Endothelial cell of umbilical vein (primary cell): Measurements from ENCODE around the gene RPAP3. TPM values are rescaled to one million over a fixed set of nuclear protein-coding genes. Genes with fewer than 3 reads are reported as not detected.

Experiments
- BruUV-seq: library from RNA; stranded (reverse); fragments of 400-500 nt; replicated peaks from 2 replicates; lab custom pipeline; 2021; lab: Mats Ljungman, UMichigan
- CTCF ChIA-PET: fragments of 300-600, 350-600 bp; sonication (Branson Sonifier 250); formaldehyde crosslinking; loops from one replicate; lab custom pipeline; 2021; ENCODE audit warnings: antibody characterized with exemption, inconsistent platforms; lab: Charles Lee
- POLR2A ChIA-PET: fragments of 300-600, 350-600 bp; sonication (Branson Sonifier 250); formaldehyde crosslinking; loops from one replicate; lab custom pipeline; 2021; ENCODE audit warnings: antibody characterized with exemption, inconsistent platforms; lab: Charles Lee
- DNase-seq: peaks from one replicate; pipeline ENCODE4 v3.0.0-alpha.2; 2011; ENCODE audit warnings: low read depth, low spot score
- FAIRE-seq: peaks from 2 replicates; lab custom pipeline; 2011; peaks lifted over from hg19 to GRCh38; lab: Jason Lieb, UNC
- H2AFZ ChIP-seq: 2 replicates; pipeline ENCODE4 v1.6.0; 2012; ENCODE audit warnings: low read depth, low read length, control low read depth, inconsistent platforms
- H3K27ac ChIP-seq: 2 replicates; pipeline ENCODE4 v1.5.1; 2011; ENCODE audit warnings: low read depth, mild to moderate bottlenecking, control low read depth, low read length, moderate library complexity; ENCODE audit not compliant: insufficient read depth
- H3K27me3 ChIP-seq, 2 experiments: 2 replicates each; pipeline versions ENCODE4 v1.6.0 to v1.6.1; 2011; ENCODE audit warnings: low read length in 2 of 2, mixed read lengths in 1 of 2; ENCODE audit not compliant: control insufficient read depth in 2 of 2, insufficient read depth in 2 of 2
- H3K36me3 ChIP-seq, 2 experiments: 2 replicates in 1 of 2; 3 replicates in 1 of 2; pipeline ENCODE4 v1.5.1; 2011; ENCODE audit warnings: low read length in 2 of 2, mild to moderate bottlenecking in 1 of 2, moderate library complexity in 1 of 2; ENCODE audit not compliant: control insufficient read depth in 2 of 2, insufficient read depth in 2 of 2; ENCODE audit errors: extremely low read depth in 1 of 2
- H3K4me1 ChIP-seq: 3 replicates; pipeline ENCODE4 v1.5.1; 2011; ENCODE audit warnings: mild to moderate bottlenecking, low read length; ENCODE audit not compliant: control insufficient read depth, insufficient read depth; ENCODE audit errors: extremely low read depth
- H3K4me2 ChIP-seq: 2 replicates; pipeline ENCODE4 v1.6.1; 2011; ENCODE audit warnings: low read length, control low read depth, mixed read lengths; ENCODE audit not compliant: insufficient read depth
- H3K4me3 ChIP-seq, 3 experiments: fragments of 200-600 bp in 1 of 3; sonication (generic), shearing (Covaris generic) in 1 of 3; replicated peaks in 1 of 3; 2 replicates each; pipeline ENCODE4 v1.5.1; 2011 to 2016; ENCODE audit warnings: control low read depth in 3 of 3, low read length in 3 of 3, mild to moderate bottlenecking in 2 of 3, inconsistent platforms in 1 of 3, low read depth in 1 of 3, moderate library complexity in 1 of 3; ENCODE audit not compliant: insufficient read depth in 1 of 3
- H3K79me2 ChIP-seq: 2 replicates; pipeline ENCODE4 v1.6.0; 2012; ENCODE audit warnings: low read length, inconsistent platforms; ENCODE audit not compliant: control insufficient read depth, insufficient read depth
- H3K9ac ChIP-seq: replicated peaks from 2 replicates; pipeline ENCODE3; 2011; ENCODE audit warnings: low read length, control low read depth; ENCODE audit not compliant: insufficient read depth; ENCODE audit errors: extremely low read depth
- H3K9me1 ChIP-seq: replicated peaks from 3 replicates; pipeline ENCODE4 v1.6.0; 2011; ENCODE audit warnings: mild to moderate bottlenecking, low read length; ENCODE audit not compliant: control insufficient read depth, insufficient read depth; ENCODE audit errors: extremely low read depth
- H3K9me3 ChIP-seq: replicated peaks from 2 replicates; pipeline ENCODE4 v1.5.1; 2012; ENCODE audit warnings: low read length, inconsistent platforms; ENCODE audit not compliant: control insufficient read depth, insufficient read depth
- H4K20me1 ChIP-seq: replicated peaks from 2 replicates; pipeline ENCODE3; 2011; ENCODE audit warnings: mild to moderate bottlenecking, low read length; ENCODE audit not compliant: control insufficient read depth, insufficient read depth; ENCODE audit errors: extremely low read depth
- CTCF ChIP-seq, 2 donors: IDR thresholded peaks; 1 replicate in 1 of 2; 2 replicates in 1 of 2; pipeline ENCODE4 v1.5.1; 2011; ENCODE audit warnings: low read length in 2 of 2, mild to moderate bottlenecking in 2 of 2, moderate library complexity in 2 of 2, control low read depth in 1 of 2, inconsistent platforms in 1 of 2, low read depth in 1 of 2; ENCODE audit not compliant: insufficient read depth in 1 of 2; ENCODE audit errors: extremely low read depth in 1 of 2
- EZH2 ChIP-seq: IDR thresholded peaks from 2 replicates; pipeline ENCODE4 v1.6.1; 2012; ENCODE audit warnings: borderline replicate concordance, low read depth, mild to moderate bottlenecking, moderate library complexity, low read length, inconsistent platforms; ENCODE audit not compliant: severe bottlenecking
- FOS ChIP-seq: IDR thresholded peaks from 2 replicates; pipeline ENCODE4 v1.6.1; 2011; ENCODE audit warnings: mild to moderate bottlenecking, low read length, moderate library complexity, borderline replicate concordance; ENCODE audit not compliant: insufficient read depth
- GATA2 ChIP-seq: IDR thresholded peaks from 2 replicates; pipeline ENCODE4 v1.7.0; 2011; ENCODE audit warnings: low read depth, mild to moderate bottlenecking, moderate library complexity, mixed read lengths, low read length; ENCODE audit not compliant: insufficient read length, insufficient read depth
- JUN ChIP-seq: IDR thresholded peaks from 2 replicates; pipeline ENCODE4 v1.6.1; 2011; ENCODE audit warnings: borderline replicate concordance, low read depth; ENCODE audit not compliant: insufficient read length, insufficient read depth
- MAX ChIP-seq: IDR thresholded peaks from 2 replicates; pipeline ENCODE4 v1.6.1; 2011; ENCODE audit not compliant: insufficient read depth, insufficient read length
- MYC ChIP-seq: IDR thresholded peaks from one replicate; pipeline ENCODE4 v1.6.1; 2011; ENCODE audit warnings: mild to moderate bottlenecking, low read depth, low read length
- POLR2A ChIP-seq: IDR thresholded peaks from 2 replicates; pipeline ENCODE4 v1.6.1; 2012; ENCODE audit warnings: low read depth, mild to moderate bottlenecking, control low read depth, low read length
- POLR2AphosphoS5 ChIP-seq: IDR thresholded peaks from 2 replicates; pipeline ENCODE4 v1.6.1; 2012; ENCODE audit warnings: low read depth, mild to moderate bottlenecking, control low read depth, low read length, moderate library complexity; ENCODE audit not compliant: insufficient read depth
- dilution Hi-C: fragments of 300-500 bp; cut with MboI; formaldehyde crosslinking; loops from one replicate; pipeline ENCODE4 v1.15.0; 2019; ENCODE audit warnings: low sequenced_read_pairs; ENCODE audit not compliant: extremely low pct_ligation_motif_present
- intact Hi-C: fragments of 100-400 bp; cut with micrococcal nuclease; formaldehyde crosslinking; loops from one replicate; pipeline ENCODE4 v1.10.0; 2022
- polyA plus RNA-seq, 4 experiments: library from polyadenylated mRNA; depleted of rRNA in 3 of 4; stranded (reverse) in 3 of 4; unstranded in 1 of 4; fragments of >200 nt; gene quantifications; 2 replicates each; pipeline versions ENCODE4 v1.2.1 to v1.2.3, GENCODE V29; 2011 to 2012; ENCODE audit warnings: missing spikeins in 1 of 4
- total RNA-seq: library from RNA; stranded (reverse); gene quantifications from 2 replicates; pipeline ENCODE4 v1.2.3, GENCODE V29; 2021

Gene RPAP3
- total and polyA plus RNA-seq, 2 donors (not counting 3 experiments of a cell fraction or from before 2014, with no cell fraction given): 3.9 to 29.8 TPM

- peaks cover 5% of the 10 kb centered on the region for H3K79me2 ChIP-seq
- peaks cover 6 to 55% of the 10 kb centered on the region in 2 experiments for H3K36me3 ChIP-seq
- H3K9me1 ChIP-seq: no peaks in the 10 kb centered on the region
- ChIA-PET POLR2A (no interaction called here), CTCF (no interaction called here)
- FAIRE-seq (no peak), DNase-seq (no peak)
- no peak overlapping the region for H3K4me3 ChIP-seq
- no TSS peak for BruUV-seq
- H3K4me2 ChIP-seq: no peak overlapping the region
- no peak overlapping the region for H2AFZ ChIP-seq
- TF ChIP-seq MYC (no peak), EZH2 (no peak), MAX (no peak), GATA2 (no peak), POLR2A (no peak), POLR2AphosphoS5 (no peak), FOS (no peak), CTCF (IDR thresholded peaks at IDR 0.05; ENCODE audit: extremely low read depth in 1 of 2, insufficient read depth in 1 of 2, low read depth in 1 of 2, low read length in 2 of 2) (no peak), JUN (no peak)
- H3K4me1 ChIP-seq: peaks cover 14% of the 10 kb centered on the region
- H3K27me3 ChIP-seq: no peaks in the 10 kb centered on the region
- H3K27ac ChIP-seq: no peak overlapping the region
- H3K9ac ChIP-seq: no peak overlapping the region
- no peaks in the 10 kb centered on the region for H4K20me1 ChIP-seq
- intact Hi-C loops: no loop called here
- no peaks in the 10 kb centered on the region for H3K9me3 ChIP-seq
- dilution Hi-C loops: no loop called here
These were observed 43.1 kb upstream of the RPAP3 start for GRCh38 chr12:47748899-47749298.
